ENCODE data around the gene MAPK1.
"Not testable (repeated sequence)": the region's sequence is repeated elsewhere in the genome, so short reads cannot be mapped to it uniquely, and the experiment has no call there.

MAPK1 gene

GRCh38 chr22:21896951-21897513, 29.6 kb upstream of the MAPK1 start:
- H3K4me2 ChIP-seq (ENCODE audit: low read depth, low read length, poor library complexity, severe bottlenecking), result no peak overlapping the region
- H3K27ac ChIP-seq (ENCODE audit: low read depth, low read length), result no peak overlapping the region
- no peaks in the 10 kb centered on the region for H3K9me2 ChIP-seq (replicated peaks; ENCODE audit: insufficient read depth, low read length)
- no peaks in the 10 kb centered on the region for H4K20me1 ChIP-seq (ENCODE audit: low read depth, low read length)
- no peaks in the 10 kb centered on the region for H3K9me3 ChIP-seq (ENCODE audit: insufficient read depth, low read length)
- H3K36me3 ChIP-seq (ENCODE audit: low read length), result no peaks in the 10 kb centered on the region
- no peak overlapping the region for H3K4me3 ChIP-seq (ENCODE audit: insufficient read depth, low read length, poor library complexity, severe bottlenecking)
- H3K9ac ChIP-seq (ENCODE audit: low read length), result no peak overlapping the region
- no peaks in the 10 kb centered on the region for H3K27me3 ChIP-seq (ENCODE audit: low read length)
- no peaks in the 10 kb centered on the region for H3F3A ChIP-seq (ENCODE audit: insufficient read depth)
- H2AFZ ChIP-seq (ENCODE audit: low read depth, low read length, severe bottlenecking), result no peak overlapping the region
- TF ChIP-seq EZH2phosphoT487 (conservative IDR thresholded peaks at IDR 0.05; ENCODE audit: low read length) (no peak), CTCF (IDR thresholded peaks at IDR 0.05; ENCODE audit: insufficient read depth, low read length, poor library complexity, severe bottlenecking) (no peak)
- no peaks in the 10 kb centered on the region for H3K79me2 ChIP-seq (ENCODE audit: insufficient read depth, low read length)

GRCh38 chr22:21896275-21896674, 28.8 kb upstream of the MAPK1 start:
- H3K4me3 ChIP-seq (ENCODE audit: insufficient read depth, low read length, poor library complexity, severe bottlenecking); H3F3A ChIP-seq (ENCODE audit: insufficient read depth); H3K79me2 ChIP-seq (ENCODE audit: insufficient read depth, low read length); H3K9me3 ChIP-seq (ENCODE audit: insufficient read depth, low read length); H3K27ac ChIP-seq (ENCODE audit: low read depth, low read length); H3K9ac ChIP-seq (ENCODE audit: low read length); H3K27me3 ChIP-seq (ENCODE audit: low read length); H4K20me1 ChIP-seq (ENCODE audit: low read depth, low read length); H3K9me2 ChIP-seq (replicated peaks; ENCODE audit: insufficient read depth, low read length); H3K4me2 ChIP-seq (ENCODE audit: low read depth, low read length, poor library complexity, severe bottlenecking); H3K36me3 ChIP-seq (ENCODE audit: low read length); H2AFZ ChIP-seq (ENCODE audit: low read depth, low read length, severe bottlenecking): not testable (repeated sequence)

GRCh38 chr22:21894799-21895198, 27.4 kb upstream of the MAPK1 start:
- no peaks in the 10 kb centered on the region for H3K9me2 ChIP-seq (replicated peaks; ENCODE audit: insufficient read depth, low read length)
- H2AFZ ChIP-seq (ENCODE audit: low read depth, low read length, severe bottlenecking), result no peak overlapping the region
- H3K36me3 ChIP-seq (ENCODE audit: low read length), result no peaks in the 10 kb centered on the region
- no peaks in the 10 kb centered on the region for H3K79me2 ChIP-seq (ENCODE audit: insufficient read depth, low read length)
- TF ChIP-seq CTCF (IDR thresholded peaks at IDR 0.05; ENCODE audit: insufficient read depth, low read length, poor library complexity, severe bottlenecking) (no peak), EZH2phosphoT487 (conservative IDR thresholded peaks at IDR 0.05; ENCODE audit: low read length) (no peak)
- no peaks in the 10 kb centered on the region for H3F3A ChIP-seq (ENCODE audit: insufficient read depth)
- H3K4me3 ChIP-seq (ENCODE audit: insufficient read depth, low read length, poor library complexity, severe bottlenecking), result no peak overlapping the region
- no peaks in the 10 kb centered on the region for H3K9me3 ChIP-seq (ENCODE audit: insufficient read depth, low read length)
- H4K20me1 ChIP-seq (ENCODE audit: low read depth, low read length), result no peaks in the 10 kb centered on the region
- no peak overlapping the region for H3K9ac ChIP-seq (ENCODE audit: low read length)
- no peak overlapping the region for H3K4me2 ChIP-seq (ENCODE audit: low read depth, low read length, poor library complexity, severe bottlenecking)
- H3K27ac ChIP-seq (ENCODE audit: low read depth, low read length), result no peak overlapping the region
- no peaks in the 10 kb centered on the region for H3K27me3 ChIP-seq (ENCODE audit: low read length)

- no peak overlapping the region for H3K4me2 ChIP-seq (ENCODE audit: low read depth, low read length, poor library complexity, severe bottlenecking)
- no peaks in the 10 kb centered on the region for H3K79me2 ChIP-seq (ENCODE audit: insufficient read depth, low read length)
- no peak overlapping the region for H2AFZ ChIP-seq (ENCODE audit: low read depth, low read length, severe bottlenecking)
- H3K4me3 ChIP-seq (ENCODE audit: insufficient read depth, low read length, poor library complexity, severe bottlenecking), result no peak overlapping the region
- H3K9me3 ChIP-seq (ENCODE audit: insufficient read depth, low read length), result no peaks in the 10 kb centered on the region
- no peaks in the 10 kb centered on the region for H3F3A ChIP-seq (ENCODE audit: insufficient read depth)
- TF ChIP-seq EZH2phosphoT487 (conservative IDR thresholded peaks at IDR 0.05; ENCODE audit: low read length) (no peak), CTCF (IDR thresholded peaks at IDR 0.05; ENCODE audit: insufficient read depth, low read length, poor library complexity, severe bottlenecking) (no peak)
- no peaks in the 10 kb centered on the region for H3K9me2 ChIP-seq (replicated peaks; ENCODE audit: insufficient read depth, low read length)
- no peaks in the 10 kb centered on the region for H4K20me1 ChIP-seq (ENCODE audit: low read depth, low read length)
- H3K27me3 ChIP-seq (ENCODE audit: low read length), result no peaks in the 10 kb centered on the region
- H3K9ac ChIP-seq (ENCODE audit: low read length), result no peak overlapping the region
- H3K36me3 ChIP-seq (ENCODE audit: low read length), result no peaks in the 10 kb centered on the region
- no peak overlapping the region for H3K27ac ChIP-seq (ENCODE audit: low read depth, low read length)
These were observed 22.0 kb upstream of the MAPK1 start for GRCh38 chr22:21889251-21889990.
